Nucleus accumbens (tissue), 56 donors: ENCODE measurements around the gene TEX13B.

Experiments used
- DNase-seq, 56 donors: peaks; one replicate each; lab custom pipeline; 2025; lab: John Stamatoyannopoulos, UW

The TEX13B gene

DNA sequence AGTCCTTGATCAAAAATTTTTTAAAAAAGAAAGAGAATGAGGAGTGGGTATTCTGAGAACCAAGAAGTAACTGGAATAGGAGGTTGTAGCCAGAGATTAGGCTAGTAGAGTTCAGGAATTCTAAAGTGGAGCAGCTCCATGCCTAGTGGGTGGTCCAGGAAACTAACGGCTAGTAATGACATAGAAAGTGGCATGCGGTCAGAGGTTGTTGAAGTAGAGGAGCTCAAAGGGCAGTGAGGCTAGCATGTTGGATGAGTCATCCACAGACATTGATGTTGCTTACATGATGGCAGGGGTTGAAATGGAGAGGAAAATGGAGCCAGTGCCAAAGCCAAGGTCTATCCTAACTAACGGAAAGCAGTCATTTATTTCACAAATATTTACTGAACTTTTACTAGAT, 42.1 kb downstream of the TEX13B start:
- DNase-seq = no peak

DNA sequence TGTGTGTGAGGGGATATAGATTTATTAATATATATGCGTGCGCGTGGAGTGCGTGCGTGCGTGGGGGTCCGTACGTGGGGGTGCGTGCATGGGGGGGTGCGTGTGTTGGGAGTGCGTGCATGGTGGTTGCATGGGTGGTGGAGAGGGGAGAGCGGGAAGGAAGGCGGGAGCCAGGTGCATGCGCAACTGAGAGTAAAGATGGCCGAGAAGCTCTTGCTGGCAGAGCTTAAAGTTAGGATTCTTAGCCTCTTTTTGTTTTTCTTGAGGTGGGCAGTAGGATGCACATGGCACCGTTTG, 45.8 kb downstream of the TEX13B start:
- DNase-seq = peak in 20 of 56 donors; percentile 1 to 50 (median 9)

DNA sequence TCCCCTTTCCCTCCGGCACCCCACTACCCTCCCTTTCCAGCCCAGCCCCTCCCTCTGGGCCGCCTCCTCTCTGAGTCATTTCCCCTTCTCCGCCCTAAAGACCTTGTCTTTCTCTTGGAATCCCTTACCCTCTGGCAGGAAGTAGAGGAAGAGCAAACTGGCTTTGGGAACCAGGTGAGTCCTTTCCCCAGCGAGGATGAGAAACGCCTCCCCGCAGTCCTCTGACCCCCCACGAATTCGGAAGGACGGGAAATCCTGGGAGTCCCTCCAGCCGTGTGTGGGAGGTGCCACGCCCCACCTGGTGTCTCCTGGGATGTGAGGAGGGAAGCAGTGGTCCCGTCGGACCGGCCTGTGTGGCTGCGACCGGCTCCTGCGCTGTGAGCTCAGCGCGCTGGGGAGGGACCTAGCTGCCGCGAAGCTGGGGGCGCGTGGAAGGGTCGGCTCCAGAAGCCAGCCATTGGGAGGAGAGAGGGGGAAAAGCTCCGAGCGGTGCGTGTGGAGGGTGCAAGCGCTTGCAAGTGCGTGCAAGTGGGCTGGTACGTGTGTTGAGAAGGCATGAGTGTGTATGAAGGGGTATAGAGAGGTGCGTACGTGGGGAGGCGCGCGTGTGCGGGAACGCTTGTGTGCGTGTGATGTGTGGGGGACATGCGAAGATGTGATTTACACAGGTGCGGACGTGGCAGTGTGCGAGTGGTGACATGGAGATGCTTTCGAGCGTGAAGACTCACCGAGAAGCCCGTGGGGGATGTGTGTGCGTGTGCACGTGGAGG, 46.3 kb downstream of the TEX13B start:
- DNase-seq = peak in 20 of 56 donors; percentile 0 to 45 (median 16)

DNA sequence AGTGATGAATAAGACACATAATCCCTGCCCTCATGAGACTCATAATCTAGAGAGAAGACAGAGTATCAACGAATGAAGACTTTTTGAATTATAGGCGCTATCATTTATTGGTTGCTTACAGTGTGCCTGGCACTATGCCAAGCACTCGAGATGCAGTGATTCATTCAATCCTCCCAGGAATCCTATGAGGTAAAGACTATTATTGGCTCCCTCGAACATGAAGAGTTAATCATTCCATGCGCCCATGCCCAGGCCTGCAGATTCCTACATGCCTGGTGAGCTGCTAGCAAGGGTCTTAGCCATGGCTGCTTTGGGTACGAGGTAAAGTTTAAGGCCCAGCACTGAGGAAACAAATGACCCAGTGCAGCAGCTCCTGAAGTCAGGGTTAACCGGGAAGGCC, 47.0 kb downstream of the TEX13B start:
- DNase-seq = peak in 12 of 56 donors; percentile 0 to 37 (median 11)

DNA sequence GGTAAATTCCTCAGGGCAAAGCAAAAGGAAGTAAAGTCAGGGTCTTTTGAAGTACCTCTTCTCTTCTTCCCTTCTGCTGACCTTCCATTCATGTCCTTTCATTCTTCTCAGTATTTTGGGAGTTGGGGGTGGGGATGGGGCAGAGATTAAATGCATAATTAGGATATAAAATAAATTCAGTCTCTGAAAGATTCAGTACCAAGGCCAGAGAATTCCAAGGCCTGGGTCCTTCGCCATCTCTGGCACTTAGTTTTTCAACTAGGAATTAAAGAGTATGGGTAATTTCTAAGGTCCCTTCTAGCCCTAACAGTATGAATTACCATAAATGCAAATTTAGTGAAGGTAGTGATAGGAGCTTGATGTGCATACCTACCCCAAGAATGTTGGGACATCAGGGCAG, 47.9 kb downstream of the TEX13B start:
- DNase-seq = no peak
